Measurements from ENCODE around the gene CDSN.

The CDSN gene

DNA sequence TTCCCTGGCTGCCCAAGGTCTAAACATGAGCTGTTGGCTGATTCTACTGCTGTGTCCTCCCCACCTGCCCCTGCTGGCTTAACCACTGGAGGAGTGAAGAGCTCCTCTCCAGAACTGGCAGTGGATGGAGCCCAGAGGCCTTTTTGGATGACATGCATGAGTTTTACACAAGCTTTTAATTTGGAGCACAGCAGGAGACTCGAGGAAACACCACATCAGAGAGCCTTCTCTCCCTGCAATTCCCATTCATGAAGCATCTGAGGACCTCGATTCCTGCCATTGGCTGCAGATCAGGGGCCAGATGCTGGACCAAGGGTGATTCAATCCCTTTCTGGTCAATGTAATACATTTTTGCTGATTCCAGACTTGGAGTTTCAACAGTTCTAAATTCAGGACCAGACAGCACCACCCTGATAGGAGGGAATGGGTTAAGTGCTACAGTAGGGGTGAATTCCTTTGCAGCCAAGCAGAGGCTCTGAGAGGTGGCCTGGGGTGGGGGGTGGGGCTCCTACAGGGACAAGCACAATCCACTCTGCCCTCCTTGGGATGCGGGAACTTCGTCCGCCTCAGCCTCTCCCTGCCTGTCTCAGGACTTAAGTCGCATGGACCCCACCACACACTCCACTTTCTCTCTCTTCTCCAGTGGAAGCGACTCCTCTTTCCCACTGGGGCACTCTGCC is 6.2 kb downstream of the CDSN start:
- Histone ChIP-seq H3K27me3 (ENCODE audit: insufficient read depth, poor library complexity, severe bottlenecking) (peaks cover 6% of the 10 kb centered on the region), H3K27ac (replicated peaks) (no peak overlapping the region), H3K4me3 (replicated peaks; ENCODE audit: insufficient read depth, low read length) (no peak overlapping the region)
- no peak for DNase-seq (ENCODE audit: low read depth in 1 of 2, low spot score in 1 of 2)
- no peak for TF ChIP-seq SPI1 (IDR thresholded peaks at IDR 0.05; ENCODE audit: borderline replicate concordance, low read depth)
- TF ChIP-seq, protein P1, sequence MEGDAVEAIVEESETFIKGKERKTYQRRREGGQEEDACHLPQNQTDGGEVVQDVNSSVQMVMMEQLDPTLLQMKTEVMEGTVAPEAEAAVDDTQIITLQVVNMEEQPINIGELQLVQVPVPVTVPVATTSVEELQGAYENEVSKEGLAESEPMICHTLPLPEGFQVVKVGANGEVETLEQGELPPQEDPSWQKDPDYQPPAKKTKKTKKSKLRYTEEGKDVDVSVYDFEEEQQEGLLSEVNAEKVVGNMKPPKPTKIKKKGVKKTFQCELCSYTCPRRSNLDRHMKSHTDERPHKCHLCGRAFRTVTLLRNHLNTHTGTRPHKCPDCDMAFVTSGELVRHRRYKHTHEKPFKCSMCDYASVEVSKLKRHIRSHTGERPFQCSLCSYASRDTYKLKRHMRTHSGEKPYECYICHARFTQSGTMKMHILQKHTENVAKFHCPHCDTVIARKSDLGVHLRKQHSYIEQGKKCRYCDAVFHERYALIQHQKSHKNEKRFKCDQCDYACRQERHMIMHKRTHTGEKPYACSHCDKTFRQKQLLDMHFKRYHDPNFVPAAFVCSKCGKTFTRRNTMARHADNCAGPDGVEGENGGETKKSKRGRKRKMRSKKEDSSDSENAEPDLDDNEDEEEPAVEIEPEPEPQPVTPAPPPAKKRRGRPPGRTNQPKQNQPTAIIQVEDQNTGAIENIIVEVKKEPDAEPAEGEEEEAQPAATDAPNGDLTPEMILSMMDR (IDR thresholded peaks at IDR 0.05; ENCODE audit: insufficient read depth, low read length): no peak

- DNase-seq (ENCODE audit: low read depth in 1 of 2, low spot score in 1 of 2): no peak
- TF ChIP-seq, protein P2, sequence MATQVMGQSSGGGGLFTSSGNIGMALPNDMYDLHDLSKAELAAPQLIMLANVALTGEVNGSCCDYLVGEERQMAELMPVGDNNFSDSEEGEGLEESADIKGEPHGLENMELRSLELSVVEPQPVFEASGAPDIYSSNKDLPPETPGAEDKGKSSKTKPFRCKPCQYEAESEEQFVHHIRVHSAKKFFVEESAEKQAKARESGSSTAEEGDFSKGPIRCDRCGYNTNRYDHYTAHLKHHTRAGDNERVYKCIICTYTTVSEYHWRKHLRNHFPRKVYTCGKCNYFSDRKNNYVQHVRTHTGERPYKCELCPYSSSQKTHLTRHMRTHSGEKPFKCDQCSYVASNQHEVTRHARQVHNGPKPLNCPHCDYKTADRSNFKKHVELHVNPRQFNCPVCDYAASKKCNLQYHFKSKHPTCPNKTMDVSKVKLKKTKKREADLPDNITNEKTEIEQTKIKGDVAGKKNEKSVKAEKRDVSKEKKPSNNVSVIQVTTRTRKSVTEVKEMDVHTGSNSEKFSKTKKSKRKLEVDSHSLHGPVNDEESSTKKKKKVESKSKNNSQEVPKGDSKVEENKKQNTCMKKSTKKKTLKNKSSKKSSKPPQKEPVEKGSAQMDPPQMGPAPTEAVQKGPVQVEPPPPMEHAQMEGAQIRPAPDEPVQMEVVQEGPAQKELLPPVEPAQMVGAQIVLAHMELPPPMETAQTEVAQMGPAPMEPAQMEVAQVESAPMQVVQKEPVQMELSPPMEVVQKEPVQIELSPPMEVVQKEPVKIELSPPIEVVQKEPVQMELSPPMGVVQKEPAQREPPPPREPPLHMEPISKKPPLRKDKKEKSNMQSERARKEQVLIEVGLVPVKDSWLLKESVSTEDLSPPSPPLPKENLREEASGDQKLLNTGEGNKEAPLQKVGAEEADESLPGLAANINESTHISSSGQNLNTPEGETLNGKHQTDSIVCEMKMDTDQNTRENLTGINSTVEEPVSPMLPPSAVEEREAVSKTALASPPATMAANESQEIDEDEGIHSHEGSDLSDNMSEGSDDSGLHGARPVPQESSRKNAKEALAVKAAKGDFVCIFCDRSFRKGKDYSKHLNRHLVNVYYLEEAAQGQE (IDR thresholded peaks at IDR 0.05; ENCODE audit: insufficient replicate concordance, low read depth): no peak
- no peak for TF ChIP-seq POLR2AphosphoS5 (IDR thresholded peaks at IDR 0.05; ENCODE audit: low read depth)
- no peak for TF ChIP-seq GABPA (IDR thresholded peaks at IDR 0.05; ENCODE audit: low read depth)
- Histone ChIP-seq H3K27ac (replicated peaks) (no peak within 1 kb of the TSS), H3K27me3 (ENCODE audit: insufficient read depth, poor library complexity, severe bottlenecking) (peaks cover 6% of the 10 kb centered on the region), H3K4me3 (replicated peaks; ENCODE audit: insufficient read depth, low read length) (no peak within 1 kb of the TSS)
These were observed 7.8 kb downstream of the CDSN start, which contains the start of gene C6orf15 for GRCh38 chr6:31112478-31112877. C6orf15 (minus strand) TSS chr6:31112575; CDS start chr6:31112555, 20 bp downstream.

DNA sequence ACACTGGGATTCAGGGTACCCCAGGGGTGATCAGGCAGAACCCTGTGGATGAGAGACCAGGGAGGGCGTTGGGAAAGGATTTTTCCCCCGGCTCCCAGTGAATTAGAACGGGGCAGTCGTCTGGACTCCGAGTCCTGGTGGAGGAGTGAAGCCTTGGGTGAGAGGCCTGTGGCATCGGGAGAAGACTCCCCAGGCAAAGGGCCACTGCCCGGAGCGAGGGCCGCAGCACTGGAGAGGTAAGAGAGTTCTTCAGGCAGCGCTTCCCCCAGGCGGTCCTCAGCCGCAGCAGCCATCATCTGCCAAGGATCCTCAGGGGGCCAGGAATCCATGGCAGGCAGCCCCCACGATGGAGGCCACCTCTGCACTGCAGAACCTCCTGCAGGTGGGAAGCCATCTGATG is 8.5 kb downstream of the CDSN start:
- Histone ChIP-seq H3K27me3 (ENCODE audit: insufficient read depth, poor library complexity, severe bottlenecking) (peaks cover 6% of the 10 kb centered on the region), H3K27ac (replicated peaks) (no peak overlapping the region), H3K4me3 (replicated peaks; ENCODE audit: insufficient read depth, low read length) (no peak overlapping the region)
- no peak for DNase-seq (ENCODE audit: low read depth in 1 of 2, low spot score in 1 of 2)
- TF ChIP-seq, protein P2 (IDR thresholded peaks at IDR 0.05; ENCODE audit: insufficient replicate concordance, low read depth): no peak
- no peak for TF ChIP-seq GABPA (IDR thresholded peaks at IDR 0.05; ENCODE audit: low read depth)

GRCh38 chr6:31110825-31111582 is 9.2 kb downstream of the CDSN start:
- TF ChIP-seq, protein P1 (IDR thresholded peaks at IDR 0.05; ENCODE audit: insufficient read depth, low read length): no peak
- no peak for TF ChIP-seq POLR2AphosphoS5 (IDR thresholded peaks at IDR 0.05; ENCODE audit: low read depth)
- TF ChIP-seq GABPA (IDR thresholded peaks at IDR 0.05; ENCODE audit: low read depth): no peak
- TF ChIP-seq SPI1 (IDR thresholded peaks at IDR 0.05; ENCODE audit: borderline replicate concordance, low read depth): no peak
- TF ChIP-seq, protein P2 (IDR thresholded peaks at IDR 0.05; ENCODE audit: insufficient replicate concordance, low read depth): no peak
- no peak for DNase-seq (ENCODE audit: low read depth in 1 of 2, low spot score in 1 of 2)
- H3K4me3 ChIP-seq (replicated peaks; ENCODE audit: insufficient read depth, low read length): no peak overlapping the region
- peaks cover 6% of the 10 kb centered on the region for H3K27me3 ChIP-seq (ENCODE audit: insufficient read depth, poor library complexity, severe bottlenecking)
- H3K27ac ChIP-seq (replicated peaks): no peak overlapping the region
